ENCODE measurements around the gene TRAF5.
A peak's percentile ranks its signal among the peaks of the same experiment; 100 is the strongest.
"Not testable (repeated sequence)": the region's sequence is repeated elsewhere in the genome, so short reads cannot be mapped to it uniquely, and the experiment has no call there.

TRAF5 gene

GRCh38 chr1:211406086-211406485 lies 79.5 kb downstream of the TRAF5 start:
- not testable (repeated sequence) for H4K20me1 ChIP-seq (ENCODE audit: insufficient read depth, low read length); H3K27me3 ChIP-seq (replicated peaks; ENCODE audit: insufficient read depth, low read length); H3K36me3 ChIP-seq (replicated peaks; ENCODE audit: insufficient read depth, low read length); H3K4me2 ChIP-seq (ENCODE audit: low read depth, low read length); H3K27ac ChIP-seq (ENCODE audit: low read length); H3K9me2 ChIP-seq (replicated peaks; ENCODE audit: insufficient read depth, low read length); H3K9me3 ChIP-seq (replicated peaks; ENCODE audit: insufficient read depth, low read length); H3F3A ChIP-seq (ENCODE audit: insufficient read depth, low read length); H3K79me2 ChIP-seq (ENCODE audit: low read length); H3K9ac ChIP-seq (ENCODE audit: low read length); DNase-seq; H2AFZ ChIP-seq (ENCODE audit: low read length); H3K4me1 ChIP-seq (ENCODE audit: low read length); H3K4me3 ChIP-seq (ENCODE audit: low read length)

- not testable (repeated sequence) for H3K27me3 ChIP-seq (replicated peaks; ENCODE audit: insufficient read depth, low read length); DNase-seq; H3K79me2 ChIP-seq (ENCODE audit: low read length); H3K4me3 ChIP-seq (ENCODE audit: low read length); H3K4me1 ChIP-seq (ENCODE audit: low read length); H3K27ac ChIP-seq (ENCODE audit: low read length); H3K4me2 ChIP-seq (ENCODE audit: low read depth, low read length); H3K9me2 ChIP-seq (replicated peaks; ENCODE audit: insufficient read depth, low read length); H3K9me3 ChIP-seq (replicated peaks; ENCODE audit: insufficient read depth, low read length); H3K9ac ChIP-seq (ENCODE audit: low read length); H3K36me3 ChIP-seq (replicated peaks; ENCODE audit: insufficient read depth, low read length); H4K20me1 ChIP-seq (ENCODE audit: insufficient read depth, low read length); H3F3A ChIP-seq (ENCODE audit: insufficient read depth, low read length); H2AFZ ChIP-seq (ENCODE audit: low read length)
Measured at GRCh38 chr1:211407749-211408148, 81.1 kb downstream of the TRAF5 start.

- Histone ChIP-seq H4K20me1 (ENCODE audit: insufficient read depth, low read length) (no peaks in the 10 kb centered on the region), H3K4me1 (ENCODE audit: low read length) (peaks cover 6% of the 10 kb centered on the region; the same call in 1 of the 2 replicates), H3K9me2 (replicated peaks; ENCODE audit: insufficient read depth, low read length) (no peaks in the 10 kb centered on the region), H2AFZ (ENCODE audit: low read length) (no peak overlapping the region), H3K36me3 (replicated peaks; ENCODE audit: insufficient read depth, low read length) (0 out of 2 replicates have a peak, but pooled peaks cover 4% of the 10 kb centered on the region), H3K9ac (ENCODE audit: low read length) (no peak overlapping the region), H3K9me3 (replicated peaks; ENCODE audit: insufficient read depth, low read length) (no peaks in the 10 kb centered on the region), H3K4me3 (ENCODE audit: low read length) (no peak overlapping the region), H3F3A (ENCODE audit: insufficient read depth, low read length) (peaks cover 7% of the 10 kb centered on the region), H3K79me2 (ENCODE audit: low read length) (no peaks in the 10 kb centered on the region), H3K4me2 (ENCODE audit: low read depth, low read length) (no peak overlapping the region), H3K27ac (ENCODE audit: low read length) (no peak overlapping the region), H3K27me3 (replicated peaks; ENCODE audit: insufficient read depth, low read length) (no peaks in the 10 kb centered on the region)
- DNase-seq = no peak
- TF ChIP-seq CTCF (IDR thresholded peaks at IDR 0.05; ENCODE audit: low read length) (no peak), EZH2phosphoT487 (IDR thresholded peaks at IDR 0.05; ENCODE audit: low read length) (no peak), EZH2 (optimal IDR thresholded peaks at IDR 0.05; ENCODE audit: low read depth, low read length) (no peak)
Measured at GRCh38 chr1:211411639-211412038, 85.0 kb downstream of the TRAF5 start.

GRCh38 chr1:211415700-211416099 lies 89.1 kb downstream of the TRAF5 start:
- Histone ChIP-seq H2AFZ (ENCODE audit: low read length) (peak overlapping the region; percentile 21), H3K4me2 (ENCODE audit: low read depth, low read length) (peak overlapping the region; percentile 56), H3F3A (ENCODE audit: insufficient read depth, low read length) (peaks cover 16% of the 10 kb centered on the region), H3K79me2 (ENCODE audit: low read length) (no peaks in the 10 kb centered on the region), H3K36me3 (replicated peaks; ENCODE audit: insufficient read depth, low read length) (no peaks in the 10 kb centered on the region), H3K27me3 (replicated peaks; ENCODE audit: insufficient read depth, low read length) (no peaks in the 10 kb centered on the region), H4K20me1 (ENCODE audit: insufficient read depth, low read length) (no peaks in the 10 kb centered on the region), H3K9me2 (replicated peaks; ENCODE audit: insufficient read depth, low read length) (no peaks in the 10 kb centered on the region), H3K9me3 (replicated peaks; ENCODE audit: insufficient read depth, low read length) (no peaks in the 10 kb centered on the region), H3K4me1 (ENCODE audit: low read length) (peaks cover 18% of the 10 kb centered on the region), H3K4me3 (ENCODE audit: low read length) (peak overlapping the region; percentile 39), H3K27ac (ENCODE audit: low read length) (peak overlapping the region; percentile 69; the same call in 1 of the 2 replicates), H3K9ac (ENCODE audit: low read length) (peak overlapping the region; percentile 41; the same call in 1 of the 2 replicates)
- no peak for TF ChIP-seq EZH2 (optimal IDR thresholded peaks at IDR 0.05; ENCODE audit: low read depth, low read length)
- no peak for TF ChIP-seq CTCF (IDR thresholded peaks at IDR 0.05; ENCODE audit: low read length)
- no peak for TF ChIP-seq EZH2phosphoT487 (IDR thresholded peaks at IDR 0.05; ENCODE audit: low read length)
- no peak for DNase-seq
